G401 (cell line): ENCODE results near the gene GYPB. TPM values are rescaled to one million over a fixed set of nuclear protein-coding genes. Genes with fewer than 3 reads are reported as not detected.
A peak's percentile ranks its signal among the peaks of the same experiment; 100 is the strongest.
"Not testable (repeated sequence)": the region's sequence is repeated elsewhere in the genome, so short reads cannot be mapped to it uniquely, and the experiment has no call there.

Experiments used
- DNase-seq: peaks from one replicate; pipeline ENCODE4 v3.0.0-alpha.2; 2015; ENCODE audit warnings: low spot score
- in situ Hi-C: cut with HindIII; loops from 2 replicates; pipeline ENCODE4 v1.10.0; 2016; ENCODE audit warnings: low sequenced_read_pairs, mixed read lengths
- total RNA-seq: library from RNA; depleted of rRNA; stranded (reverse); fragments of >200 nt; shearing (Covaris generic); gene quantifications from 2 replicates; pipeline ENCODE4 v1.2.3, GENCODE V29; 2014; rRNA removed

GYPB gene
- total RNA-seq = not detected in 2 replicates

GRCh38 chr4:144019277-144019676 lies at the start of gene GYPB:
Gene GYPB, minus strand, starts transcription at chr4:144019380. Its CDS starts 93 bp downstream, at chr4:144019287.
- in situ Hi-C loops, DNase-seq: not testable (repeated sequence)

- in situ Hi-C loops, DNase-seq: not testable (repeated sequence)
These were observed 42.4 kb upstream of the GYPB start for GRCh38 chr4:144061556-144061955.

DNA sequence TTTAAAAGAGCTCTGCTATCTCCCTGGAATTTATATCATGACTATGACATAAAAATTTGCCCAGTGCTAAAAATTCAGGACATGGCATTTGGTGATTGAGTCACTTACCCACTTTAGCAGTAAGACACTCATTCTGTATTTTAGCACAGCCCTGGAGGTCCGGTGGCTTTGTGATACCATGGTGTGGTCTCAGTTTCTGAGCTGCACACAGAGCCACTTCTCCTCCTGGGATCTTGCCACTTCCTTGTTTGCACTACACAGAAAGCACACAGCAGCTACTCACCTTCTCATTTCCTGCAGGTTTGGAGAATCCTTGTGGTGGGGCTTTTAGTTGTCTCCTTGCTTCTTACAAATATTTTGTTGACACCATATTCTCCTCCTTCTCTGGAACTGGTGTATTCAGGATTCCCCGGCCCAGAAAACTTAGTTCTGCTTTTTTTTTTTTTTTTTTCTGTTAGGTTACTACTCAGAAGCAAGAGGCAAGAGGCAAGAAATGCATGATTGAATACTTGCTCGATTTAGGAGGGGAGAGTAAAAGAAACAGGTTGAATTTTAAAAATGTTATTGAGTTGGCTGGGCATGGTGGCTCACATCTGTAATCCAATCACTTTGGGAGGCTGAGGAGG lies 41.2 kb upstream of the GYPB start:
- in situ Hi-C loops, DNase-seq: not testable (repeated sequence)

- DNase-seq = no peak
- in situ Hi-C loops = no loop called here
These were observed 37.6 kb upstream of the GYPB start for GRCh38 chr4:144056800-144057199.

DNA sequence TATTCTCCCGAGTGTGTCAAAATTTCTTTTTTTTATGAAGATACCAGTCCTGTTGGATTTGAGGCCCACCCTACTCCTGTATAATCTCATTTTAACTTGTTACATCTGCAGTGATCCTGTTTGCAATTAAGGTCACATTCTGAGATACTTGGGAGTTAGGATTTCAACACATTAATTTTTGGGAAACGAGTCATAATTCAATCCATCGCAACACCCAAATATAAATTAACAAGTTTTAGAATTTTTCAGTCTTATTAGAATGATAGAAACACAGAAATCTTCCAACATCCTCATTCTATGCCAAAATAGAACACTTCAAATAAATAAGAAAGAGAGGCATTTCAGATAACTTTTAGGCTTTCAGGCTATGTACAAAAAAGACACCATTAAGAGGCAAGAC lies 36.2 kb upstream of the GYPB start:
- in situ Hi-C loops = not testable (repeated sequence)

GRCh38 chr4:144051494-144051893 lies 32.3 kb upstream of the GYPB start:
- in situ Hi-C loops, DNase-seq: not testable (repeated sequence)

More for the DNA sequence above, 36.2 kb upstream of the GYPB start:
- DNase-seq = not testable (repeated sequence)

GRCh38 chr4:144050631-144051030 lies 31.5 kb upstream of the GYPB start:
- DNase-seq, in situ Hi-C loops: not testable (repeated sequence)

DNA sequence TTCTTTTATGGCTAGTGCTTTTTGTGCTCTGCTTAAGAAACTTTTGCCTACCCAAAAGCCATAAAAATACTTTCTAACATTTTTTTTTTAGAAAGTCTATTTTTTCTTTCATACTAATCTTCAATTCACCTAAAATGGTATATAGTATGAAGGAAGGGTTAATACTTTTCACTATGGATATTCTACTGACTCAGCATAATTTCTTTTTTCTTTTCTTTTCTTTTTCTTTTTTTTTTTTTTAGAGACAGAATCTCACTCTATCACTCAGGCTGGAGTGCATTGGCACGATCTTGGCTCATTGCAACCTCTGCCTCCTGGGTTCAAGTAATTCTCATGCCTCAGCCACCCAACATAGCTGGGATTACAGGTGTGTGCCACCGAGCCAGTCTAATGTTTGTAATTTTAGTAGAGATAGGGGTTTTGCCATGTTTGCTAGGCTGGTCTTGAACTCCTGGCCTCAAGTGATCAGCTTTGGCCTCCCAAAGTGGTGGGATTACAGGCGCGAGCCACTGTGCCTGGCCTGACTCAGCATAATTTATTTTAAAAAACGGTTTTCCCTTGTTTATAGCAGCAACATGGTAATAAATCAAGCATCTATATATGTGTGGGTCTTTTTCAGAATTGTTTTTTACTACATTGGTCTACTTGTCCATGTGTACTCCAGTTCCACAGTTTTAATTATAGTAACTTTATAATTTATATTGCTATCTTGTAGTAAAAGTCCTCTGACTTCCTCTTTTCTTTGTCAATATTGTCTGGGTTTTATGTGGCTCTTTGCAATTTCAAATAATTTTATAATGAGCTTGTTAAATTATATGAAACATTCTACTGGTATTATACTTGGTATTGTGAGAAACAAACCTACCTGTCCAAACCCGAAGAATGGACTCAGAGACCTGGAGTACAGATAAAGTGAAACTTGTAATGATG lies 30.6 kb upstream of the GYPB start:
- in situ Hi-C loops, DNase-seq: not testable (repeated sequence)

DNA sequence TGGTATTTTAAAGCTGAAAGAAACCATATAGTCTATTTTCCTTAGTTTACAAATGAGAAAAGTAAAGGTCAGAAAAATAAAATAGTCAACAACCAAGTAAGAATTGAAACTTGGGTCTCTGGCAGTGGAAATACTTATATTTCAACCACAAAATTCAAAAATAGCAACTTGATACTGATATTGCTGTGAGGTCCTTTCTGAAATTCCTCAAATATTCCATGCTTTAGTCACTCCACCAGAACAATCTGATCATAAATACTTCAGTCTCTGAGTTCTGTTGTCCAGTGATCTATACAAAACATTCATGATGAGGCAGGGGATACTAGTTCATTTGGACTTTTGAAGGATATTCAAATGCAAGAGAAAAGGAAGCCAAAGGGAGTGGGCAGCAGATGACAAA lies 25.8 kb upstream of the GYPB start:
- DNase-seq, in situ Hi-C loops: not testable (repeated sequence)

GRCh38 chr4:144032580-144032979 lies 13.4 kb upstream of the GYPB start:
- in situ Hi-C loops, DNase-seq: not testable (repeated sequence)

DNA sequence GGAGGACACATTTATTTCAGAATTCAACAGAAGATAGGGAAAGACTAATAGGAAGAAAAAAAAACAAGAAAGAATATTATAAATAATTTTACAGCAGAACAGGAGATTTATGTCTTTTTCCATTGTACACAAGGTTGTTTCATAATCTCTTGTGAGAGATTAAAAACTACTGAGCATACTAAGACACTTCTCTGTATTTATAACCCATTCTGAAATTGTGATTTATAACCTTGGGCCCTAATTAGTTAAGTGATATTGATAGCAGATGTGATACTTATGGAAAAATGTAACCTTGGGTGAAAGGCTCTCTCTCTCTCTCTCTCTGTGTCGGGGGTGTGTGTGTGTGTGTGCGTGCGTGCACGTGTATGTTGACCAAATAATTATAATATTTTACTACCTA lies 12.7 kb upstream of the GYPB start:
- DNase-seq, in situ Hi-C loops: not testable (repeated sequence)

- DNase-seq, in situ Hi-C loops: not testable (repeated sequence)
These were observed 12.2 kb upstream of the GYPB start for GRCh38 chr4:144031369-144031768.

- in situ Hi-C loops, DNase-seq: not testable (repeated sequence)
These were observed 11.5 kb upstream of the GYPB start for GRCh38 chr4:144030708-144031107.

DNA sequence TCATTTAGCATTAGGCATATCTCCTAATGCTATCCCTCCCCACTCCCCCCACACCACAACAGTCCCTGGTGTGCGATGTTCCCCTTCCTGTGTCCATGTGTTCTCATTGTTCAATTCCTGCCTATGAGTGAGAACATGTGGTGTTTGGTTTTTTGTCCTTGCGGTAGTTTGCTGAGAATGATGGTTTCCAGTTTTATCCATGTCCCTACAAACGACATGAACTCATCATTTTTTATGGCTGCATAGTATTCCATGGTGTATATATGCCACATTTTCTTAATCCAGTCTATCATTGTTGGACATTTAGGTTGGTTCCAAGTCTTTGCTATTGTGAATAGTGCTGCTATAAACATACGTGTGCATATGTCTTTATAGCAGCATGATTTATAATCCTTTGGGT lies 7.5 kb upstream of the GYPB start:
- in situ Hi-C loops, DNase-seq: not testable (repeated sequence)

DNA sequence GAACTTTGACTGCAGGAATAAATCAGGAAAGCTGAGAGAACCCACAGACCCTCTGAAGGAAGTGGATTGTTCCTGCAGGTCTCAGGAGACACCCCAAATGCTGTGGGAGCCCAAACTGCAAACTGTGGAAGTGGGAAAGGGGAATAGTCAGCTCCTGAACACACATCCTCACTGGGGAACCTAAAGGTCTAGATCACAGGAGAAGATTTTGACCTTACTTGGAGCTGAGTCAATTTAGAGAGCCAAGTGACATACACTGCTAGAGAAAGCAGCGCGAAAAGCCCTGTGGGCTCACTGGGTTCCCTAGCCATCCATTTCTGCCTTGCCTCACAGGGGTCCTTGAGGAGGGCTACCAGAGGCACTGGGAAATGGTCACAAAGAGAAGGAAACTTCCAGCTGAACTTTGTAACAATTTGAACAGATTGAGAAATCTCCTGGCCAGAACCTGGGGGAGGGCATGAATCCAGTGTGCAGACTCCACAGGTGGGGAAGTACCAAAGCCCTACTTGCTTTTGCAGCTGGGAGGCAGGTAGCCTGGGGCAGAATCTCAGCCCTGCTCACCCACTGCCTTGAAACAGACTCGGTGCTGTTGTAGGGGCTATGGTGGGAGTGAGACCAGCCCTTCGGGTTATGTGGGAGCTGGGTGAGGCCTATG lies 5.3 kb upstream of the GYPB start:
- DNase-seq, in situ Hi-C loops: not testable (repeated sequence)

- in situ Hi-C loops, DNase-seq: not testable (repeated sequence)
These were observed 3.7 kb upstream of the GYPB start for GRCh38 chr4:144022772-144023400.

GRCh38 chr4:144021336-144021990 lies 2.3 kb upstream of the GYPB start:
- in situ Hi-C loops = not testable (repeated sequence)
- peak; percentile 18 for DNase-seq

DNA sequence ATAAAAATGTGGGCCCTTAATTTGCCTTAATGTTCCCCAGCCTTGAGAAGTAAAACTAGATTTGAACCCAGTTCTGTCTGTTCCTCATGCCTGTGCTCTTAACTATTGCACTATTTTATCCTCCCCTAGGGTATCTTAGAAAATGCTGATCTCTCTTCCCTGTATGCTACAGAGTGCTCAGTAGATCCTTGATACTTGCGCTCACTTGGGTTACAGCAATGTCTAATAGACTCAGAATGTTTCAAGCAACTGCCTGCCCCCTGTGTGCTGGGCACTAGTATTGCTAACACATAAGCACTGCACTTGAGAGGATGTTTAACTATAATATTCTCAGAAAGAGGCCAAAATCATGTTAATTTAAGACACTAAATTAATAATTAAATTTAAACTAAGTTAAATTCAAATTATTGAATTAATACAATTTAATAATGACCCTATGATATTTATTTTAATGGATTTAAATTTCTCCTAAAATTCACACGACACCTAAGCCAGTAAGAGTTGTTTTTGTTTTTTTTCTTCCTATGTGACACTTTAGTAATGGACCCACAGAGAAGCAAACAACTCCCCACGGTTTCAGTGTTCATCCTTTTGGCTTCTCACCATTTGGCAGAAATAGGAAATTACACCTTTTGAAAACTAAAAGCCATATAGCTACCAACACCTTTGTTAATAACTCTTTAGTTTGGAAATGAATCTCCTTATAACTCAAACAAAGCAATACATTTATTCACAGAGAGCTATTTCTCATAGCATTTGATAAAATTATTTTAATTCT lies 768 bp downstream of the GYPB start:
- DNase-seq, in situ Hi-C loops: not testable (repeated sequence)
